Smooth muscle cell (in vitro differentiated cells): ENCODE results near the gene NPPB. TPM values are rescaled to one million over a fixed set of nuclear protein-coding genes. Genes with fewer than 3 reads are reported as not detected.
"Not testable (repeated sequence)": the region's sequence is repeated elsewhere in the genome, so short reads cannot be mapped to it uniquely, and the experiment has no call there.

Experiments used
- DNase-seq: peaks from one replicate; lab custom pipeline; 2025; ENCODE audit not compliant: unreplicated experiment; lab: John Stamatoyannopoulos, UW
- H2AFZ ChIP-seq: fragments of 200-600 bp; sonication (generic); 2 replicates; pipeline ENCODE4 v1.6.0; 2016; ENCODE audit warnings: antibody characterized with exemption, low read depth, mild to moderate bottlenecking
- H3F3A ChIP-seq: fragments of 200-600 bp; sonication (generic); 2 replicates; pipeline ENCODE4 v1.6.0; 2017; ENCODE audit warnings: antibody characterized with exemption, low read depth
- H3K27ac ChIP-seq: fragments of 200-600 bp; sonication (generic); 2 replicates; pipeline ENCODE4 v1.5.1; 2016; ENCODE audit warnings: low read depth, mild to moderate bottlenecking
- H3K27me3 ChIP-seq: fragments of 200-600 bp; sonication (generic); 2 replicates; pipeline ENCODE4 v1.6.1; 2016; ENCODE audit warnings: low read depth, mild to moderate bottlenecking
- H3K36me3 ChIP-seq: fragments of 200-600 bp; sonication (generic); 2 replicates; pipeline ENCODE4 v1.5.1; 2016; ENCODE audit warnings: low read depth
- H3K4me1 ChIP-seq: fragments of 200-600 bp; sonication (generic); 2 replicates; pipeline ENCODE4 v1.5.1; 2016; ENCODE audit warnings: low read depth
- H3K4me2 ChIP-seq: fragments of 200-600 bp; sonication (generic); 2 replicates; pipeline ENCODE4 v1.6.0; 2016; ENCODE audit warnings: mild to moderate bottlenecking
- H3K4me3 ChIP-seq: fragments of 200-600 bp; sonication (generic); 2 replicates; pipeline ENCODE4 v1.5.1; 2016; ENCODE audit warnings: mild to moderate bottlenecking
- H3K79me2 ChIP-seq: fragments of 200-600 bp; sonication (generic); 2 replicates; pipeline ENCODE4 v1.6.0; 2016; ENCODE audit warnings: low read depth, mild to moderate bottlenecking
- H3K9ac ChIP-seq: fragments of 200-600 bp; sonication (generic); 2 replicates; pipeline ENCODE4 v1.6.0; 2016; ENCODE audit warnings: low read depth
- H3K9me3 ChIP-seq: fragments of 200-600 bp; sonication (generic); replicated peaks from 2 replicates; pipeline ENCODE4 v1.5.1; 2016; ENCODE audit warnings: low read depth
- H4K20me1 ChIP-seq: fragments of 200-600 bp; sonication (generic); 2 replicates; pipeline ENCODE4 v1.6.0; 2016; ENCODE audit warnings: low read depth
- CTCF ChIP-seq: fragments of 200-600 bp; sonication (generic); IDR thresholded peaks from 2 replicates; pipeline ENCODE4 v1.5.1; 2017; ENCODE audit warnings: borderline replicate concordance, mild to moderate bottlenecking, antibody characterized with exemption; ENCODE audit not compliant: insufficient read depth, poor library complexity, severe bottlenecking
- WGBS: methylation state at CpG from one replicate; pipeline ENCODE4 v1.1.7; 2016; ENCODE audit warnings: low lambda C conversion rate; 5-methylcytosine and 5-hydroxymethylcytosine counted together
- polyA plus RNA-seq: library from polyadenylated mRNA; unstranded; fragments of >200 nt; fragmentation: Nextera tagmentation; extraction: Ambion mirVana; gene quantifications from 2 replicates; pipeline ENCODE4 v1.2.1, GENCODE V29; 2016
- total RNA-seq: library from RNA; depleted of rRNA; stranded (reverse); fragments of >200 nt; gene quantifications from 2 replicates; pipeline ENCODE4 v1.2.3, GENCODE V29; 2014

NPPB gene
- total and polyA plus RNA-seq, 2 experiments from 2014 or later: 9.5 to 12.2 TPM

- Histone ChIP-seq H3K27ac (no peak overlapping the region), H3K79me2 (no peaks in the 10 kb centered on the region), H3F3A (peaks cover 10% of the 10 kb centered on the region), H3K9me3 (no peaks in the 10 kb centered on the region), H4K20me1 (no peaks in the 10 kb centered on the region), H2AFZ (no peak overlapping the region), H3K9ac (no peak overlapping the region), H3K27me3 (no peaks in the 10 kb centered on the region), H3K4me3 (no peak overlapping the region), H3K4me2 (no peak overlapping the region), H3K36me3 (no peaks in the 10 kb centered on the region), H3K4me1 (no peaks in the 10 kb centered on the region)
- DNase-seq: no peak
- 77% methylated on average over 10 of the region's 10 CpGs for WGBS
- no peak for TF ChIP-seq CTCF
Measured at GRCh38 chr1:11906870-11907269, 48.1 kb upstream of the NPPB start.

GRCh38 chr1:11904978-11905377, 46.2 kb upstream of the NPPB start:
- Histone ChIP-seq H3K4me1 (no peaks in the 10 kb centered on the region), H3K9me3 (no peaks in the 10 kb centered on the region), H3K36me3 (no peaks in the 10 kb centered on the region), H3K27ac (no peak overlapping the region), H4K20me1 (no peaks in the 10 kb centered on the region), H3K9ac (no peak overlapping the region), H3K27me3 (peaks cover under 1% of the 10 kb centered on the region), H3F3A (peaks cover 7% of the 10 kb centered on the region), H3K4me3 (no peak overlapping the region), H3K79me2 (no peaks in the 10 kb centered on the region), H3K4me2 (no peak overlapping the region), H2AFZ (no peak overlapping the region)
- WGBS: over 99% methylated on average over 5 of the region's 5 CpGs
- DNase-seq: no peak
- TF ChIP-seq CTCF: no peak

- H3K4me3 ChIP-seq, H3K27me3 ChIP-seq, DNase-seq, H3K9ac ChIP-seq, H3K27ac ChIP-seq, H2AFZ ChIP-seq, H4K20me1 ChIP-seq, H3K79me2 ChIP-seq, H3K36me3 ChIP-seq, H3K4me2 ChIP-seq, H3K9me3 ChIP-seq, H3K4me1 ChIP-seq, H3F3A ChIP-seq: not testable (repeated sequence)
- 69% methylated on average over 5 of the region's 5 CpGs for WGBS
Measured at GRCh38 chr1:11904156-11904555, 45.4 kb upstream of the NPPB start.

- Histone ChIP-seq H4K20me1 (no peaks in the 10 kb centered on the region), H3K4me1 (no peaks in the 10 kb centered on the region), H3K36me3 (no peaks in the 10 kb centered on the region), H3K9ac (no peak overlapping the region), H2AFZ (no peak overlapping the region), H3K4me3 (no peak overlapping the region), H3K27ac (no peak overlapping the region), H3K9me3 (no peaks in the 10 kb centered on the region), H3K4me2 (no peak overlapping the region), H3K27me3 (peaks cover 18% of the 10 kb centered on the region), H3F3A (no peaks in the 10 kb centered on the region), H3K79me2 (no peaks in the 10 kb centered on the region)
- DNase-seq: no peak
- TF ChIP-seq CTCF: no peak
- WGBS: 94% methylated on average over 1 of the region's 1 CpG
Measured at GRCh38 chr1:11903210-11903609, 44.5 kb upstream of the NPPB start.

GRCh38 chr1:11901446-11901845, 42.7 kb upstream of the NPPB start:
- 65% methylated on average over 9 of the region's 9 CpGs for WGBS
- H3K27me3 ChIP-seq: peaks cover 21% of the 10 kb centered on the region
- H3K27ac ChIP-seq, DNase-seq, H3K79me2 ChIP-seq, H3K9me3 ChIP-seq, H3F3A ChIP-seq, H4K20me1 ChIP-seq, H2AFZ ChIP-seq, H3K4me2 ChIP-seq, H3K9ac ChIP-seq, H3K4me3 ChIP-seq, H3K36me3 ChIP-seq, H3K4me1 ChIP-seq: not testable (repeated sequence)
